Measurements from ENCODE around the gene MRPS11. TPM values are rescaled to one million over a fixed set of nuclear protein-coding genes. Genes with fewer than 3 reads are reported as not detected.

Gene MRPS11
- total and polyA plus RNA-seq, 2 donors: 38.5 to 59.6 TPM

DNA sequence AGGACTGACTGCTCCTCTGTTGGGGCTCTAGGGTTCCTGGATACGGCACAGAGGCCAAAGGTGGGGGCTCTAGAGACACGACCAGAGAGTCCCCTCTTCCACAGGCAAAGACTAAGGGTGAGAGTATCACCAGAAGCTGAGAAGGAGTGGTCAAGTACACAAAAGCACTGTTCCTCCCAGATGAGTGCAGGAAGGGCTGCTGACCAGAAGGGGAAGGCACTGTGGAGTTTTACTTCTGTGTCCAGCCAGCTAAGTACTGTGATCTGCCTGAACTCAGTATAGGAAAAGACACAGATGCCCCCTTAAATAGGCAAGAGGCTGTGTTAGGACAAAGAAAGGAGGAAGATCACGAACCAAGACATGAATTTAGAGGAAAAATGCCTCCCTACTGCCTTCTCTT, 11.7 kb downstream of the MRPS11 start:
- peaks cover 27 to 28% of the 10 kb centered on the region in 2 donors for H3K36me3 ChIP-seq (ENCODE audit: control insufficient read depth in 2 of 2, insufficient read depth in 2 of 2, low read length in 1 of 2)
- WGBS: 68% methylated on average over 3 of the region's 3 CpGs
- H3K27me3 ChIP-seq (ENCODE audit: control insufficient read depth in 2 of 2, insufficient read depth in 1 of 2, low read length in 1 of 2): no peaks in the 10 kb centered on the region
- H3K27ac ChIP-seq (ENCODE audit: low read depth in 1 of 2, low read length in 1 of 2): no peak overlapping the region
- H3K9me3 ChIP-seq (ENCODE audit: control insufficient read depth in 2 of 2, insufficient read depth in 1 of 2, low read length in 1 of 2): no peaks in the 10 kb centered on the region
- no peaks in the 10 kb centered on the region for H3K4me1 ChIP-seq (ENCODE audit: control insufficient read depth in 2 of 2, insufficient read depth in 2 of 2, low read length in 2 of 2)
- no peak for DNase-seq (ENCODE audit: low read depth in 6 of 9, low spot score in 9 of 9)
- no peak overlapping the region for H3K4me3 ChIP-seq (ENCODE audit: low read length in 2 of 2)

DNA sequence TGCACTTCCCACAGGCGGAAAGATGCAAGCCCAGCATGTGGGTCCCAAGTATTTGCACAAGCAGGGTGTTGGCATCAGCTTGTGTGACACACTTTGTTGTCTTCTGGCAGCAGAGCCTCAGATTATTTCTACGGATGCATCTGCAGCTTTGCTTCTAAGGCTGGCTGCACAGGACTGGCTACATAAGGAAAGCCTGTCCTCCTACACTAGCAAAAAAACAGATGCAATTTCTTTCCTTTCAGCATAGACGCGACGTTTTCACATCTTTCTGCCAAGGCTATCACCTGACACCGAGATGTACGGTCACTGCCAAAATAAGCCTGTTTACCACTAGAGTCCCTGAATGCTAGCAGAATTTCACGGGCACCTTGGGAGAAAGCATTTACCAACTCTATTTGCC, 13.5 kb downstream of the MRPS11 start:
- Histone ChIP-seq H3K27me3 (ENCODE audit: control insufficient read depth in 2 of 2, insufficient read depth in 1 of 2, low read length in 1 of 2) (no peaks in the 10 kb centered on the region), H3K4me3 (ENCODE audit: low read length in 2 of 2) (no peak overlapping the region), H3K4me1 (ENCODE audit: control insufficient read depth in 2 of 2, insufficient read depth in 2 of 2, low read length in 2 of 2) (no peaks in the 10 kb centered on the region), H3K36me3 (ENCODE audit: control insufficient read depth in 2 of 2, insufficient read depth in 2 of 2, low read length in 1 of 2) (peaks cover 16 to 18% of the 10 kb centered on the region in 2 donors), H3K27ac (ENCODE audit: low read depth in 1 of 2, low read length in 1 of 2) (no peak overlapping the region), H3K9me3 (ENCODE audit: control insufficient read depth in 2 of 2, insufficient read depth in 1 of 2, low read length in 1 of 2) (no peaks in the 10 kb centered on the region)
- WGBS: 84% methylated on average over 8 of the region's 8 CpGs
- DNase-seq (ENCODE audit: low read depth in 6 of 9, low spot score in 9 of 9): no peak

- no peaks in the 10 kb centered on the region for H3K4me1 ChIP-seq (ENCODE audit: control insufficient read depth in 2 of 2, insufficient read depth in 2 of 2, low read length in 2 of 2)
- no peak overlapping the region for H3K4me3 ChIP-seq (ENCODE audit: low read length in 2 of 2)
- peaks cover 6 to 10% of the 10 kb centered on the region in 2 donors for H3K36me3 ChIP-seq (ENCODE audit: control insufficient read depth in 2 of 2, insufficient read depth in 2 of 2, low read length in 1 of 2)
- no peak overlapping the region for H3K27ac ChIP-seq (ENCODE audit: low read depth in 1 of 2, low read length in 1 of 2)
- no peaks in the 10 kb centered on the region for H3K27me3 ChIP-seq (ENCODE audit: control insufficient read depth in 2 of 2, insufficient read depth in 1 of 2, low read length in 1 of 2)
- DNase-seq (ENCODE audit: low read depth in 6 of 9, low spot score in 9 of 9): no peak
- H3K9me3 ChIP-seq (ENCODE audit: control insufficient read depth in 2 of 2, insufficient read depth in 1 of 2, low read length in 1 of 2): no peaks in the 10 kb centered on the region
- 25% methylated on average over 1 of the region's 1 CpG for WGBS
These were observed 14.8 kb downstream of the MRPS11 start for GRCh38 chr15:88482263-88482662.

DNA sequence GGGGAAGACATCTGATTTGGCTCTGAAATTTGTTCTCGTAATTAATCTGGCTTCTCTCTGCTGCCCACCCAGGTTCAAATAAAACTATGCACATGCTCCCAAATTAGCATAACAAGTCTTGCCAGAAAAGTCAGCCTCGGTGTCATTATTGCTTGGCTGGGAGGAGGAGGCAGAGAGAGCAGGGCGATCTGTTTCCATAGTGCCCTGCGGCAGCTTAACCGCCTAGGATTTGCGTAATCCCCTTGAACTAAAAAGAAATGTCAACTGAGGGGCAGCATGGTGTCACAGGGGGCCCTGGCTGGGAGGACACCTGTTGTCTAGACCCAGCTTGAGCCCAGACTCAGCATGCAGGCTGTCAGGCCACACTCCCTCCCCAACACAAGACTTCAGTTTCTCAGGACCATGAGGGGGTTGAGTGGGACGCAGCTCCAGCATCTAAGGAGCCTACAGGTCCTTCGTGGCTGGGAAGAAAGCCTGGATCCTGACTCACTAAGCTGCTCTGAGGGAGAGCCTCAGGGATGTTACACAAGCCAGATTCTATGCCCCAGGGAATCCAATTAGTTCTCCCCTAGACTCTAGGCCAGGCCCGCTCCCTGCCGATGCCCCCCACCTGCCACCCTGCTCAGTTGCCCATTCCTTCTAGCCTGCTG, 17.3 kb downstream of the MRPS11 start:
- WGBS: 80% methylated on average over 10 of the region's 10 CpGs
- DNase-seq (ENCODE audit: low read depth in 6 of 9, low spot score in 9 of 9): no peak
- no peak overlapping the region for H3K4me3 ChIP-seq (ENCODE audit: low read length in 2 of 2)

GRCh38 chr15:88487178-88487795, 19.8 kb downstream of the MRPS11 start:
- H3K27ac ChIP-seq (ENCODE audit: low read depth in 1 of 2, low read length in 1 of 2): no peak overlapping the region
- H3K4me3 ChIP-seq (ENCODE audit: low read length in 2 of 2): no peak overlapping the region
- H3K36me3 ChIP-seq (ENCODE audit: control insufficient read depth in 2 of 2, insufficient read depth in 2 of 2, low read length in 1 of 2): no peaks in the 10 kb centered on the region
- no peak for DNase-seq (ENCODE audit: low read depth in 6 of 9, low spot score in 9 of 9)
- WGBS: 90% methylated on average over 2 of the region's 2 CpGs
- no peaks in the 10 kb centered on the region for H3K27me3 ChIP-seq (ENCODE audit: control insufficient read depth in 2 of 2, insufficient read depth in 1 of 2, low read length in 1 of 2)
- no peaks in the 10 kb centered on the region for H3K4me1 ChIP-seq (ENCODE audit: control insufficient read depth in 2 of 2, insufficient read depth in 2 of 2, low read length in 2 of 2)
- H3K9me3 ChIP-seq (ENCODE audit: control insufficient read depth in 2 of 2, insufficient read depth in 1 of 2, low read length in 1 of 2): no peaks in the 10 kb centered on the region

More for the DNA sequence above, 17.3 kb downstream of the MRPS11 start:
- Histone ChIP-seq H3K4me1 (ENCODE audit: control insufficient read depth in 2 of 2, insufficient read depth in 2 of 2, low read length in 2 of 2) (no peaks in the 10 kb centered on the region), H3K9me3 (ENCODE audit: control insufficient read depth in 2 of 2, insufficient read depth in 1 of 2, low read length in 1 of 2) (no peaks in the 10 kb centered on the region), H3K36me3 (ENCODE audit: control insufficient read depth in 2 of 2, insufficient read depth in 2 of 2, low read length in 1 of 2) (no peaks in the 10 kb centered on the region), H3K27me3 (ENCODE audit: control insufficient read depth in 2 of 2, insufficient read depth in 1 of 2, low read length in 1 of 2) (no peaks in the 10 kb centered on the region), H3K27ac (ENCODE audit: low read depth in 1 of 2, low read length in 1 of 2) (no peak overlapping the region)

DNA sequence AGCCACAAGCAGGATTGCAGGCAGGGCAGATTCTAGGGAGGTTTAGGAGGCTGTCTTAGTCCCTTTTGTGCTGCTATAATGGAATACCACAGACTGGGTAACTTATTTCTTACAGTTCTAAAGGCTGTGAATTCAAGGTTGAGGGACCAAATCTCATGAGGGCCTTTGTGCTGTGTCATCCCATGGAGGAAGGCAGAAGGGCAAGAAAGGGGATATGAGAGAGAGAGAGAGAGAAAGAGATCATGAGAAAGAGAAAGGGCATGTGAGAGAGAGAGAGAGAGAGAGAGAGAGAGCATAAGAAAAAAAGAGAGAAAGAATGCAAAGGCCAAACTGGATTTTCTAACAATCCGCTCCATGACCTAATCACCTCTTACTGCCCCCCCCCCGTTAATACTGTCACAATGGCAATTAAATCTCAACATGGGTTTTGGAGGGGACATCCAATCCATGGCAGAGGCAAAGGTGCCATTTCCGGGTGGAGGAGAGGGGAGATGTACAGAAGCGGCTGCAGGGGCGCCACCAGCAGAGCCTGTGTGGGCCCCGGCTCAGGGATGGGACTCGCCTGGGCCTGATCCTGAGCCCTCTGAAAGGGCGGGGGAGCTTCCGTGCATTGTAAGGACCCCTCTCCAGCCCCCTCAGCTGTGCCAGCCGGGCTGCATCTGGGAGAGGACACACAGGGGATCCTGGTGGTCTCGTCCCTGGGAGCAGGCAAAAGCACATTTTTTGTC, 20.5 kb downstream of the MRPS11 start:
- Histone ChIP-seq H3K27ac (ENCODE audit: low read depth in 1 of 2, low read length in 1 of 2) (no peak overlapping the region), H3K36me3 (ENCODE audit: control insufficient read depth in 2 of 2, insufficient read depth in 2 of 2, low read length in 1 of 2) (no peaks in the 10 kb centered on the region), H3K27me3 (ENCODE audit: control insufficient read depth in 2 of 2, insufficient read depth in 1 of 2, low read length in 1 of 2) (no peaks in the 10 kb centered on the region), H3K4me1 (ENCODE audit: control insufficient read depth in 2 of 2, insufficient read depth in 2 of 2, low read length in 2 of 2) (no peaks in the 10 kb centered on the region), H3K9me3 (ENCODE audit: control insufficient read depth in 2 of 2, insufficient read depth in 1 of 2, low read length in 1 of 2) (no peaks in the 10 kb centered on the region), H3K4me3 (ENCODE audit: low read length in 2 of 2) (no peak overlapping the region)
- 79% methylated on average over 11 of the region's 11 CpGs for WGBS
- DNase-seq (ENCODE audit: low read depth in 6 of 9, low spot score in 9 of 9): no peak

GRCh38 chr15:88489321-88489720, 21.8 kb downstream of the MRPS11 start:
- no peaks in the 10 kb centered on the region for H3K36me3 ChIP-seq (ENCODE audit: control insufficient read depth in 2 of 2, insufficient read depth in 2 of 2, low read length in 1 of 2)
- WGBS: 95% methylated on average over 4 of the region's 4 CpGs

DNA sequence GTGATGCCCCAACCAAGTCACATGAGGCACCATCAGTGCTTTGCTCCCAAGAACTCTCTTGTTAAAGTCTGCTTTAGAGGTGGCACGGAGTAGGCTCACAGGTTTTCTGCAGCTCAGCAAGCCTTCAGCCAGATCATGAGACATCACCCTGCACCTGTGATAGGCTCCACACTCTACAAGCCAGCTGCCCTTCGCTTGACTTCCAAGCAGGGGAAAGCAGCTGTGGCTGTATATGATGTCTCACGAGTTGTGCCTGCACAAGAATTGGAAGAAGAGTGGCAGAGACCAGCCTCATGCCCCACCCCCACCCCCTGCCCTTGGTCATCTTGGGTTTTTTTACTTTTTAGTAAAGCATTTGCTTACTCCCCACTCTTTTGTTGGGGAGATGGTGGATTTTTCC, 22.5 kb downstream of the MRPS11 start:
- DNase-seq (ENCODE audit: low read depth in 6 of 9, low spot score in 9 of 9): no peak
- Histone ChIP-seq H3K4me1 (ENCODE audit: control insufficient read depth in 2 of 2, insufficient read depth in 2 of 2, low read length in 2 of 2) (no peaks in the 10 kb centered on the region), H3K27ac (ENCODE audit: low read depth in 1 of 2, low read length in 1 of 2) (no peak overlapping the region), H3K4me3 (ENCODE audit: low read length in 2 of 2) (no peak overlapping the region), H3K36me3 (ENCODE audit: control insufficient read depth in 2 of 2, insufficient read depth in 2 of 2, low read length in 1 of 2) (no peaks in the 10 kb centered on the region), H3K27me3 (ENCODE audit: control insufficient read depth in 2 of 2, insufficient read depth in 1 of 2, low read length in 1 of 2) (no peaks in the 10 kb centered on the region), H3K9me3 (ENCODE audit: control insufficient read depth in 2 of 2, insufficient read depth in 1 of 2, low read length in 1 of 2) (no peaks in the 10 kb centered on the region)
- 93% methylated on average over 3 of the region's 3 CpGs for WGBS

More at GRCh38 chr15:88489321-88489720, 21.8 kb downstream of the MRPS11 start:
- Histone ChIP-seq H3K27me3 (ENCODE audit: control insufficient read depth in 2 of 2, insufficient read depth in 1 of 2, low read length in 1 of 2) (no peaks in the 10 kb centered on the region), H3K27ac (ENCODE audit: low read depth in 1 of 2, low read length in 1 of 2) (no peak overlapping the region), H3K9me3 (ENCODE audit: control insufficient read depth in 2 of 2, insufficient read depth in 1 of 2, low read length in 1 of 2) (no peaks in the 10 kb centered on the region), H3K4me1 (ENCODE audit: control insufficient read depth in 2 of 2, insufficient read depth in 2 of 2, low read length in 2 of 2) (no peaks in the 10 kb centered on the region), H3K4me3 (ENCODE audit: low read length in 2 of 2) (no peak overlapping the region)
- DNase-seq (ENCODE audit: low read depth in 6 of 9, low spot score in 9 of 9): no peak

GRCh38 chr15:88491158-88491557, 23.6 kb downstream of the MRPS11 start:
- 78% methylated on average over 10 of the region's 10 CpGs for WGBS

More at GRCh38 chr15:88491158-88491557, 23.6 kb downstream of the MRPS11 start:
- no peak for DNase-seq (ENCODE audit: low read depth in 6 of 9, low spot score in 9 of 9)
- H3K27me3 ChIP-seq (ENCODE audit: control insufficient read depth in 2 of 2, insufficient read depth in 1 of 2, low read length in 1 of 2): no peaks in the 10 kb centered on the region
- H3K4me1 ChIP-seq (ENCODE audit: control insufficient read depth in 2 of 2, insufficient read depth in 2 of 2, low read length in 2 of 2): no peaks in the 10 kb centered on the region
- H3K36me3 ChIP-seq (ENCODE audit: control insufficient read depth in 2 of 2, insufficient read depth in 2 of 2, low read length in 1 of 2): no peaks in the 10 kb centered on the region
- no peaks in the 10 kb centered on the region for H3K9me3 ChIP-seq (ENCODE audit: control insufficient read depth in 2 of 2, insufficient read depth in 1 of 2, low read length in 1 of 2)
- no peak overlapping the region for H3K27ac ChIP-seq (ENCODE audit: low read depth in 1 of 2, low read length in 1 of 2)
- H3K4me3 ChIP-seq (ENCODE audit: low read length in 2 of 2): no peak overlapping the region
